GM19240 (cell line): Measurements from ENCODE around the gene MECP2.
"Not testable (repeated sequence)": the region's sequence is repeated elsewhere in the genome, so short reads cannot be mapped to it uniquely, and the experiment has no call there.

Experiments
- DNase-seq: peaks from one replicate; pipeline ENCODE4 v3.0.0; 2011; ENCODE audit warnings: low spot score; ENCODE audit not compliant: insufficient read length

Gene MECP2

DNA sequence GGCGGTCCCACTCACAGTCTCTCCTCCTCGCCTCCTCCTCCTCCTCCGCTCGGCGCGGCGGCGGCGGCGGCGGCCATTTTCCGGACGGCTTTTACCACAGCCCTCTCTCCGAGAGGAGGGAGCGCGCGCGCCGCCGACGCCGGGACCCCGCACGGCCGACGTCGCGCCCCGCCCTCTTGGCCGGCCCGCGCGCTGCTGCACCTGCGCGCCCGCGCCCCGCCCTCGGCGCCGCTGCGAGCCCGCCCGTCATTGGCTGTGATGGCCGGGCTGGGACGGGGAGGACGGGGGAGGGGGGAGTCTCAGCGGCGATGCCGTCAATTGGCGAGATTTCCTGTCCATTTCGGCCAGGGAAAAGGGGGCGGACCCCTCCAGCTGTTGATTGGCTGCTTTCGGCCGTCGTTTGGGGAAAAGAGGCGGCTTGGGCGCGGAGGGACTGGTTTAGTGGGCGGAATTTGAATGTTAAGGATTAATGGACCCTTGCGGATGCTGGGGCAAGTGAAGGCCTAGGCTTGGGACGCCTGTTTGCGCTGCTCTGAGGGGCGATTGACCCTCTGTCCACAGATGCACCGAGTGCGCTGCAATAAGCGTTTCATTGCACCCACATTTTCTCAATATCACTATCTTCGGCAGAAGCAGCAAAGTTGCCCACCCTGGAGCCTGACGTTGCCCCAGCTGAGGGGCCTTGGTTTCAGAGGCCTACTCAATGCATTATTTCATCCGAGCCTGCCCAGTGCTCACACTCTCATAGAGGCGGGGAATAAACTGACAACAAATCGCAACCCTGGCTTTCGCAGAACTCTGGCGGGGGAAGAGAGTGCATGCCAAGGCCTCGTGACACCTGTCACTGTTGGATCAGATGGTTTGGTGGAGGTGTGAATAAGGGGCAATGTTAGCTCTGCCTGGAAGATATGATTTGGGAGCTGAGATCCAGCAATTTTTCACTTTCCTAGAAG lies at the start of gene MECP2:
Gene MECP2, minus strand, starts transcription at position 129 of the 953 bp plus-strand sequence.
- peak; percentile 72 for DNase-seq

DNA sequence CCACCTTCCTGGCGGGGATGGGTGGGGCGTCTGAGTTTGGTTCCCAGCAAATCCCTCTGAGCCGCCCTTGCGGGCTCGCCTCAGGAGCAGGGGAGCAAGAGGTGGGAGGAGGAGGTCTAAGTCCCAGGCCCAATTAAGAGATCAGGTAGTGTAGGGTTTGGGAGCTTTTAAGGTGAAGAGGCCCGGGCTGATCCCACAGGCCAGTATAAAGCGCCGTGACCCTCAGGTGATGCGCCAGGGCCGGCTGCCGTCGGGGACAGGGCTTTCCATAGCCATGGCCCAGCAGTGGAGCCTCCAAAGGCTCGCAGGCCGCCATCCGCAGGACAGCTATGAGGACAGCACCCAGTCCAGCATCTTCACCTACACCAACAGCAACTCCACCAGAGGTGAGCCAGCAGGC lies 46.5 kb upstream of the MECP2 start, which contains the start of gene OPN1LW:
Gene OPN1LW, plus strand, starts transcription at position 234 of the 400 bp plus-strand sequence. Its CDS starts 41 bp downstream, at position 275.
- not testable (repeated sequence) for DNase-seq

DNA sequence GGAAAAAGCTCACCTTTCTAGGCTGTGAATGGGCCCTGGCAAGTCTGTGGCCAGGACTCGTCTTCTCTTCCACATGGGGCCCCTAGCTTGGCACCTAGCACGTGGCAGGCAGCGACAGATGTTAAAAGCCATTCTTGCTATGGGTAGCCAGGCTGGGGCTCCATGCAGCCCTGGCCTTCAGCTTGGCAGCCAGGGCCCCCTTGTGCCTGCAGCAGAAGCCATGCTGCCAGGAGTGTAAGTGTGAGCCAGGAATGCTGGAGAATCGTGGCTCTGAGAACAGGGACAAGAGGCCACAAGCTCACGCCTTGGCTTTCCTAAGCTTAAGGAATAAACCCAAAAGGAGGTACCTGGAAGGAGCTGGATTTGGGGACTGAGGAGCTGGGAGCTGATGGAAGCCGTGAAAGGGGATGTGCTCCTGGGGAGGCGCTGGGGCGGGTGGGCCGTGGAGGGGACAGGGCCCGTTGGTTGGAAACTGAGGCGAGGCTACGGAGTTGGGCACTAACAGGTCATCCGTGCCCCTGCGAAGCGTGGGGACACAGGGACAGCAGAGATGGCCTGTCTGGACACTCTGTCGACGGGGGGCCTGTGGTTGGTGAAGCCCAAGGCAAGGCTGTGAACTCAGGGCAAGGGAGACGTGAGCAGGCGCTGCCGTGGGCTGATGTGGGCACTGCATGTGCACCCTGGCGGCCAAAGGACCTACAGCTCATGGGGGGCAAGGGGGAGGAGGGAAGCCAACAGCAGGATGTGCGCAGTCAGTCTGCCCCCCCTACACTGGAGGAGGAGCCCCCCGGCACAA lies 45.6 kb upstream of the MECP2 start:
- no peak for DNase-seq

DNA sequence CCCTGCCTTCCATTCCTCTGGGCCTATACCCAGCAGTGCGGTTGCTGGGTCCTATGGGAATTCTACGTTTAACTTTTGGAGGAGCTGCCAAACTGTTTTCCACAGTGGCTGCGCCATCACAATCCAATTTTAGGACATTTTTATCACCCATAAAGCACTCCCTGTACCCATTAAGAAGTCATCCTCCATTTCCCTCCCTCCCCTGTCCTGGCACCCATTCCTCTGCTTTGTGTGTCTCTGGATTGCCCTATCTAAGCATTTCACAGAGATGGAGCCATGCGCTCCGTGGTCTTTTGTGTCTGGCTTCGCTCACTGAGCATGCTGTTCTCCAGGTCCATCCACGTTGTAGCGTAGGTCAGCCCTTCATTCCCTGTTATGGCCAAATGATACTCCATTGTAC lies 44.9 kb upstream of the MECP2 start:
- DNase-seq: no peak

DNA sequence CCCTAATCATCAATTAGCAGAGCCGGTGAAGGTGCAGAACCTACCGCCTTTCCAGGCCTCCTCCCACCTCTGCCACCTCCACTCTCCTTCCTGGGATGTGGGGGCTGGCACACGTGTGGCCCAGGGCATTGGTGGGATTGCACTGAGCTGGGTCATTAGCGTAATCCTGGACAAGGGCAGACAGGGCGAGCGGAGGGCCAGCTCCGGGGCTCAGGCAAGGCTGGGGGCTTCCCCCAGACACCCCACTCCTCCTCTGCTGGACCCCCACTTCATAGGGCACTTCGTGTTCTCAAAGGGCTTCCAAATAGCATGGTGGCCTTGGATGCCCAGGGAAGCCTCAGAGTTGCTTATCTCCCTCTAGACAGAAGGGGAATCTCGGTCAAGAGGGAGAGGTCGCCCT lies 43.2 kb upstream of the MECP2 start:
- DNase-seq: no peak

DNA sequence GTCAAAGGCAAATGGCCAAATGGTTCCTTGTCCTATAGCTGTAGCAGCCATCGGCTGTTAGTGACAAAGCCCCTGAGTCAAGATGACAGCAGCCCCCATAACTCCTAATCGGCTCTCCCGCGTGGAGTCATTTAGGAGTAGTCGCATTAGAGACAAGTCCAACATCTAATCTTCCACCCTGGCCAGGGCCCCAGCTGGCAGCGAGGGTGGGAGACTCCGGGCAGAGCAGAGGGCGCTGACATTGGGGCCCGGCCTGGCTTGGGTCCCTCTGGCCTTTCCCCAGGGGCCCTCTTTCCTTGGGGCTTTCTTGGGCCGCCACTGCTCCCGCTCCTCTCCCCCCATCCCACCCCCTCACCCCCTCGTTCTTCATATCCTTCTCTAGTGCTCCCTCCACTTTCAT lies 42.7 kb upstream of the MECP2 start:
- no peak for DNase-seq

DNA sequence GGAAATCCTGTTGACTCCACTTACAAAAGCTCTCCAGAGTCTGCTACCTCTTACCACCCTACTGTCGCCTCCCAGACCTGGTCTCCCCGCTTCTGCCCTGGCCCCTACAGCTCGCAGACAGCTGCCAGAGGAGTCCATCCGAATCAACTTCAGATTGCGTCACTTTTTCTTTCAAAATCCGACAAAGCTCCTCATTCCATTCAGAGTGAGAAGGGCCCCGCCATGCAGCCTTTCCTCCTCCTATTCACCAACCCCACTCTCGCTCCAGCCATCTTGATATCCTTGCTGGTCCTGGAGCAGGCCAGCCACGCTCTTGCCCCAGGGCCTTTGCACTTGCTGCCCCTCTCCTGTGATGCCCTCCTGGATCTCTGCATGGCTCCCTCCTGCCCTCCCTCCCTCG lies 41.3 kb upstream of the MECP2 start:
- no peak for DNase-seq

DNA sequence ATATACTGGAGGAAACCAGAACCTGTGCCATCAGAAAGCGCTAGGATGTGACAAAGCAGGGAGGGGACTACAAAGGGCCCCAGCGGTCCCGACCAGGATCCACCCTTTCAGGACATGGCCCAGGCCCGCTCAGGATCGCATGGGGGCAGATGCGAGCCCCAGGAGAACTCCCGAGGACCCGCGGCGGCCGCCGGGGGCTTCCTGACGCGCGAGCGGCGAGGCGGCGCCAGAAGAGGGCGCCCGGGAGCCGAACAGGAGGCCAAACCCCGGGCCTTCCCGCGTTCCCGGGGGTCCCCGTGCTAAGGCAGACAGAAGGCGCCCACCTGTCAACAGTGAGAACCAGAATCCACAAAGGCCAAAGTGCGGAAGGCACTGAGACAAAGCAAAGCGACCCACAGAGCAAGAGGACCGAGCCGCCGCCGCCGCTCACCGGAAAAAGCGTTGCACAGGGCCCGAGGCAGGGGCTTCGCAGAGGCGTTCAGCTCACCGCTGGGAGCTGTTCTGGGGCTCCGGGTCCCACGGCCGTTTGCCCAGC lies 39.2 kb upstream of the MECP2 start:
- DNase-seq: peak; percentile 38

DNA sequence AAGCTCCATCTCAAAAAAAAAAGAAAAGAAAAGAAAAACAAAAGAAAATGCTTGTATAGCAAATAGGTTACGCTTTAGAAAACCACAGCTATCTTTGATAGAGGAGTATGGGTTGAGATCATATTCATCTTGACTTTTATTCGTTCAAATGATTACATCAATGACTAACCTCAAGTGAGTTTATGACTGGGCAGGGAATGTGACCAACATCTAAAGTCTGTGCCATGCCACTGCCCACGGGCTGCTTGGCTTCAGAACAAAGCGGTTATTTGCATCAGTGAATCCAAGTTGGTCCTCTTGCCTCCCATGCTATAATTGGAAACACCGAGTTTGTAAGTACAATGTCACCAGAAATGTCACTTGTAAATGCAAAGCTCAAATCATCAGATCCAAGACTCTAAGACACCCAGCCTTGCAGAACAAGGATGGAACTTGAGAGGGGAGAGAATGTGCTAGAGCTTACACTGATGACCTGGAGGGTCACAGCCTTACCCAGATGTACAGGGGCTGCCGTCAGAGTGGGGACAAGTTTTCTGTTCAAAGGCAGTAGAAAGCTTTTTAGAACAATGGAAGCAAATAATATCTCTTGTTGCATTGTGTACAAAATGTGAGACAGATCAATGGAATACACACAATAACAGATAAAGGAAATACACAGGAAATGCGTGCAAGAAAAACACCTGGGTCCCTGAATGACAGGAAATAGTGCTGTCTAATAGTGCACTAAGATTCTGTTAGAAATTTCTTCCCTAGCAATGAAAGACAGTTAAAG lies 38.1 kb upstream of the MECP2 start:
- no peak for DNase-seq

DNA sequence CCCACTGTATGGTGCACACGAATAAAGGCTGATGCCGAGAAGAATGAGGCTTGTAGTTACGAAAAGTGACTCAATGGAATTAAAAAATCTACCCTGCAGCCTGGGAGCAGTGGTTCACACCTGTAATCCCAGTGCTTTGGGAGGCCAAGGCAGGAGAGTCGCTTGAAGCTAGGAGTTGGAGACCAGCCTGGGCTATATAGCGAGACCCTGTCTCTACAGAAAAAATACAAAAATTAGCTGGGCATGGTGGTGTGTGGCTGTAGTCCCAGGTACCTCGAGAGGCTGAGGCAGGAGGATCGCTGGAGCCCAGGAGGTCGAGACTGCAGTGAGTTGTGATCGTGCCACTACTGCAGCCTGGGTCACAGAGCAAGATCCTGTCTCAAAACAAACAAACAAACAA lies 34.8 kb upstream of the MECP2 start:
- DNase-seq: no peak

DNA sequence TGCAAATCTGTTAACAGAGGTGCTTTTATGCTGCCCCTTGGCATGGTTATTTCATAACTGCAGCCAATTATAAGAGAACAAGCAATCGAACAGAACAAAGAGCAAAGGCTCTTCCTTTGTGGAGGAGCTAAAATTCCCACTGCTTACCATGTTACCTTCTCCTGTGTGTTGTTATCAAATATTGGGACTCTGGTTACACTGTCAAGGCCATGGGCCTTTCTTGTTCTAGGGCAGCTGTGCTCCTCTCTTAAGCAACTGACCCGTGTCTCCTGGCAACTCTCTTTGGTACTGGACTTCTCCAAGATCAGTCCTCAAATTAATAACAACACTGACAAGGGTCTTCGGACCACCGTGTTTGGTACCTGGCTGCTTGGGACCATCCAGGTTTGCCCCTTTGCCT lies 34.4 kb upstream of the MECP2 start:
- DNase-seq: no peak

DNA sequence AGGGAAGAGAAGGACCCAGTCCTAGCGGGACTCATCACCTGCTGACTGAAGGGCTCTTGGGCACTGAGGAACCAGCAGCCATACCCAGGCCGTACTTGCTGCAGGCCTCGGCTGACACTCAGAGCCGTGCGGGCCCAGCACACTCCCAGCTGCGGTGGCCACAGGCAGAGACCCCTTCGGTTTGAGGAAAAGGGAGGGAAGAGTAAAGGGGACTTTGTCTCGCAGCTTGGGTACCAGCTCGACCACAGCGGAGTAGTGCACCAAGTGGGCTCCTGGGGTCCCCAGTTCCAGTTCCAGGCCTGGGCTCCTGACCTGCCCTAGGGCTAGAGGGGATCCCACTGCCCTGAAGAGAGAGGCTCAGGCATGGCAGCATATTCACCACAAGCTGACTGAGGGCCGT lies 28.6 kb upstream of the MECP2 start:
- DNase-seq: no peak

DNA sequence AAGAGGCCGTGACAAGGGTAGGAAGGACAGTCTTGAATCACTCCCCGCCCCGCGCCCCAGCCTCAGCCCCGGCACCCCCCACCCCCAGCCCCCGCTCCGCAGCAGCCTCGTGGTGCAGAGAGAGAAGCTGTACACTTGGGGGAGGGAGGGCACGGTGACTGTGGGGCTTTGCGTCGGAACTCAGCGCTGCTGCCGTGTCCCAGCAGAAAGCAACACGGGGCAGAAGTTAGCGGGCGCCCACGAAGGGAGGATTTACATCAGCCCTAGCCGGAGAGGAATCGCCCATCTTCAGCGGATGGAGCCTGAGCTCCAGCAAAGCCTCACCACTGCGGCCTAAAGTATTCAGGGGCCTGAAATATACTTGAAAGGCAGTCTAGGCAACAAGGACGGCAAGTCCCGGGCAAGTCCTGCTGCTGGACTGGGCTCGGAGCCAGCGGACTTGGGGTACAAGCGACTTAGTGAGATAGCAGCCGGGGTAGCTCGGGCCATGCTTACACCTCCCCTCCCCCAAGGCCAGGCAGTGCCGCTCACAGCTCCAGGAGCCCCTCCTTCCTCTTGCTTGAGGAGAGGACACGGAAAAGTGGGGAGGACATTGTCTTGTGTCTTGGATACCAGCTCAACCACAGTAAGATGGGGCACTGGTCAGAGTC lies 28.0 kb upstream of the MECP2 start:
- no peak for DNase-seq

DNA sequence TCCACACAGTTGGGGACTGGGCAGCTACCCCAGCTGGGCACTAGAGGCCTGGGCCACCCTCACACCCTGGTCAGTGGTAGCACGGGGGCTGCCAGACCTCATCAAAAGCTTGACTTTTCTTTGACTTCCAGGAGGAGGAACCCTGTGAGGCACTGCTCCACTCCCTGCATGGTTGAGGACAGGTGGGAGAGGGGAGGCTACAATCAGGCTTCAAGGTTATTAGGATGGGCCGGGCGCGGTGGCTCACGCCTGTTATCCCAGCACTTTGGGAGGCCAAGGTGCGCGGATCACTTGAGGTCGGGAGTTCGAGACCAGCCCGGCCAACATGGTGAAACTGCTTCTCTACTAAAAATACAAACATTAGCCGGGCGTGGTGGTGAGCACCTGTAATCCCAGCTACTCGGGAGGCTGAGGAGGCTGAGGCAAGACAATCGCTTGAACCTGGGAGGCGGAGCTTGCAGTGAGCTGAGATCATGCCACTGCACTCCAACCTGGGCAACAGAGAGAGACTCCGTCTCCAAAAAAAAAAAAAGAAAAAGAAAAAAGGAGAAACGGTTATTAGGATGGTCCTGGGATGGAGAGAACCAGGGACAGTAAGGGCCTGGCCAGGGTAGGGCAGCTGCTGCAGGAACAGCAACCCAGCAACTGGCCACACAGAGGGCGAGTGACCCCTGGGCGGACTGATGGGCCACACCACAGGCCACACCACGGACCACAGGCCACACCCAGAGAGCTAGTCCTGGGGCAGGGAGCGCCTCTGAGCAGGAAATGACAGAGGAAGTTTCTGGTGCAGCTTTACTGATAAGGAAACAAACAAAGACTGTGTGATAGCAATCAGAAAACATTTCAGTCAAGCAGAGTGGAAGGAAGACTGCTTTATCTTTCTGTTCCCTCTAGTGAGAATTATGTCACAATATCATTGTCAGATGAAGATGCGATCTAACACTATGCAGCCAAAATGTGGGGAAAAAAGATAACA lies 26.0 kb upstream of the MECP2 start:
- no peak for DNase-seq

DNA sequence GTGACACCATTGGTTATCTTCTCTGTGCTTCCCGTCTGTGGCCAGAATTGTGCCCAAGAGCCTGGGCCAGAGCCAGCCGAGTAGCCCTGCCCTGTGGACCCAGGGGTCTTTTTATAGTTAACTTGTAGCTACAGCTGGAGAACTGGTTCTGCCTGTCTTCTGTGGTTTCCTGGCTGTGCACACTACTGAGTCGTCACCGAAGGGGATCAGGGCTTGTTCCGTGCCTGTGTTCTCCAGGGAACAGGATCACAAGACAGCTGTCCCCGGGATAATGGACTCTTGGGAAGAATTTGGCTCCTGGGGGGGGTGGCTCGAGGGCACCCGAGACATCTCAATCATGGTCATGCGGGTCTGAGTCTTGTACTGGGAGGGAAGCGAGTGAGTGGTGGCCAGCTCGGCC lies 24.4 kb upstream of the MECP2 start:
- DNase-seq: no peak

DNA sequence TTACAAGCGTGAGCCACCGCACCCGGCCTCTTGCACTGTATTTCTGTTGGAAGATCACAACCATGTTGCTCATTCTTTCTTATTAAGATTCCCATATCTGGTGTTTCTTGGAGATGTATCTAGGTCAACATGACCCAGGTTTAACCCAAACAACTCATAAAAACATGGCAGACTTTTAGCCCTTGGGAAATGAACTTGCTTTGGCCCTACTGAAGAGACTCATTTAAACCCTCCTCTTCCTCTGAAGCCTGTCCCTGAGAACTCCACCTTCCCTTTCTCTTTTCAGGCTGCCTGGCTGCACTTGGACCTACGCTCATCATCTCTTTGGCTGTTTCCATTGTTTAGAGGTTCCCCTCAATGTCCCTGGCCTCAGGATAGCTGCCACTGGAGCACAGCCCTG lies 23.7 kb upstream of the MECP2 start:
- no peak for DNase-seq

DNA sequence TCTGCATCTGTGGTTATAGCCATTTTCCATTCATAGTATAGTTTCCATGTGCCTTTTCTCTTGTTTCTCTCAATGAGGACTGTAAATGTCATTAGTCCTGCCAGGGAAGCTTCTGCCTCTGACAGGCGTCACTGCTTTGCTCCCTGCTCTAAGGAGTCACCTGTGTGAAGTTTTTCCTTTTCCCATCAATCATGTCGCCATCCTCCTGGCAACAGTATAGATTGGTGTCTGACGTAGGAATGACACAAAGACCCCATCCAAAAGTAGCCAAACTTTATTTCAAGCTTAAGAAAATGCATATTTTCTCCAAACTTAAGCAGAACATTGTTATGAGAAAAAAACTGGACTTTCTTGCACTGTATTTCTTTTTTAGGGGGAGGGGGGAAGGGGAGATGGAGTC lies 23.1 kb upstream of the MECP2 start:
- no peak for DNase-seq

DNA sequence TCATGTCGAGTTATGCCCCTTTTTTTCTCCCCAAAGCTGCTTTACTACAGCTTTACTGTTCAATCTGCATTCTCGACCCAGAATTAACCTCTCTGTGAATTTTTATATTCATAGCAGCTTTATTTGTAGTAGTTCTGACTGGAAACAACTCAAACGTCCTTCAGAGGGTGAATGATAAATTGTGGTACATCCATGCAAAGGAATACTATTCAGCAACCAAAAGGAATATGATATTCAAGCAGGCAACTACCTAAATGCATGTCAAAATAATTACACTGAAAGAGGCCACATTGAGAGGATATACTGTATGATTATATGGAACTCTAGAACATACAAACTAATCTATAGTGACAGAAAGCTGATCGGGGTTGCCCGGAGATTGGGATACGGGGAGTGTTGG lies 20.0 kb upstream of the MECP2 start:
- DNase-seq: no peak

DNA sequence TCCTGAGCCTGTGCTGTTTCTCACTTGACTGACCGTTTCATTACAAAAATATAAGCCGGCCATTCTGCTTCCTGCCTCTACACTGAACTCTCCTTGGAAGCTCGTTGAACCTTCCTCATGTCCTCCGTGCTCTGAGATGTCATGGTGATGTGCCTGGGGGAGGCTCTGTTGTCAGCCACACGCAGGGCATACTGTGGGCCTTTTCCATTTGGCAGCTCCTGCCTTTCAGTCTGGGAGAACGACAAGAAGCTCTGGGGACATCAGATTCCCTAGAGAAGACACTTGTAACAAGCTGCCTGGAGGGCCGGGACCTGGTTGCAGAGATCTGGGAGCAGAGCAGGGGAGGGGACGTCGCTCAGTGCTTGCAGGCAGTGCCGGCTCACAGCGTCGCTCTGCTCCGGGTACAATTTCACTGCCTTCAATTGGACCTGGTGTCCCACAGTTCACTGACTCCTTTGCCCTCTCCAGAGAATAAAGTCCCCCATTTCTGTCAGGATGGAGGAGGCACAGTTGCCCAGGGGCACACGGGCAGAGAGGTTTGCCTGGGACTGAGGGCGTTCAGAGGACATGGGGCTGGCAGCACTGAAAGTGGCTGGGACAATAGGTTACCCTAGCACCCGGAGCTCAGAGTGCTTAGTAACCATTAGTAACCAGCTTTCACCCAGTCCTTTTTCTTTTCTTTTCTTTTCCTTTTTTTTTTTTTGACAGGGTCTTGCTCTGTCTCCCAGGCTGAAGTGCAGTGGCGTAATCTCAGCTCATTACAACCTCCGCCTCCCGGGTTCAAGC lies 19.1 kb upstream of the MECP2 start:
- DNase-seq: no peak
